GM19351 (cell line): ENCODE results near the gene PSG5.
"Not testable (repeated sequence)": the region's sequence is repeated elsewhere in the genome, so short reads cannot be mapped to it uniquely, and the experiment has no call there.

ENCODE experiments used
- ATAC-seq: cut with Tn5 transposase; IDR thresholded peaks from one replicate; pipeline ENCODE4 v1.9.1; 2021; ENCODE audit warnings: mild to moderate bottlenecking, moderate library complexity; ENCODE audit not compliant: unreplicated experiment

Gene PSG5

DNA sequence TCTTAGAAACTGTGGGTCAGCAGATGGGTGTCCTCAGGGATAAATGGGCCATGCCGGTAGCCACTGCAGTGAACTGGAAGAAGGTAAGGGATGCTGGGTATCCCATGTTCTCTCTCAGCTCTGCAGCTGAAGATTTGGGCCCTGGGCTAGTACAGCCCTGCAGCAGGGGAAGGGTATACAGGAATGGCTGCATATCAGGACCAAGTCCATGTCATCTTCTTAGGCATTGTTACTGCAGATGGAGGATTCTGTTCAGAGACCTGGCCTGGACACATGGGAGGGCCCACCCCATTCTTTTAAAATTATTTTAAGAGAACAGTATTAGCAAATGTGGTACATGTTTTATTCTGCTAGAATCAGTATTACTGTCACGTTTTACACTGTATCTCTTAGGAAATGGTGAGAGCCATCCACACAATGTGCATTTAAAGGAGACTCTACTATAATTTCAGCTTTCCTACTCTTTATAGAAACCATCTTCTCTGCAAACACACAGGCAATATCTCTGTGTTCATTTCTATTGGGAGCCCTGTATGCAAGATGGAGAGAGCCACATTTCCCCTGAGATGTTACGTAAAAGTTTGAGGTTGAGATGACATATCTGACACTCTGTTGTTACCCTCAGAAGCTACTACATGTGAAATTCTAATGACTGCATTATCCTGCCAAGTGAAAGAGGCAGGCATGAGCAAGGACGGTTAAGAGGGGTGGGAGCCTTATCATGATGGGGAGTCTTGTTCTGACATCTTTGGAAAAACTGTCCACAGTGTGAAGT, 6.2 kb upstream of the PSG5 start:
- ATAC-seq: not testable (repeated sequence)

DNA sequence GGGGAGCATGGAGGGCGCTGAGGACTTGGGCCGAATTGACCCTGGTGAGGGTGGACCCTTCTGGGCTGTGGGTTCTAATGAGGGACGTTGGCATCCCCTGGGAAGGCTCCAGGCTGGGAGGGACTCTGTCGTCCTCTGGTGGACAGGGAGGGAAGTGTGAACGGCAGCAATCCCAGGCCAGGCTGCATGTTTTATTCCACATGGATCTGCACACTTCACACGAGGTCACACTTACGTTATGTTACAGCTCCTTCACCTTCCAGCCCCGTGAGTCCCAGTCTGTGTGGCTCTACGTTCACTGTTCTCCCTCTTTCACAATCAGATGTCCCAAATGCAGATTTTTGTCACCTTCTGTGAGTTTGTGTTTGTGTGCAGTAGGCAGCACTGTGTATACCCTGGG, 1.8 kb upstream of the PSG5 start:
- not testable (repeated sequence) for ATAC-seq

DNA sequence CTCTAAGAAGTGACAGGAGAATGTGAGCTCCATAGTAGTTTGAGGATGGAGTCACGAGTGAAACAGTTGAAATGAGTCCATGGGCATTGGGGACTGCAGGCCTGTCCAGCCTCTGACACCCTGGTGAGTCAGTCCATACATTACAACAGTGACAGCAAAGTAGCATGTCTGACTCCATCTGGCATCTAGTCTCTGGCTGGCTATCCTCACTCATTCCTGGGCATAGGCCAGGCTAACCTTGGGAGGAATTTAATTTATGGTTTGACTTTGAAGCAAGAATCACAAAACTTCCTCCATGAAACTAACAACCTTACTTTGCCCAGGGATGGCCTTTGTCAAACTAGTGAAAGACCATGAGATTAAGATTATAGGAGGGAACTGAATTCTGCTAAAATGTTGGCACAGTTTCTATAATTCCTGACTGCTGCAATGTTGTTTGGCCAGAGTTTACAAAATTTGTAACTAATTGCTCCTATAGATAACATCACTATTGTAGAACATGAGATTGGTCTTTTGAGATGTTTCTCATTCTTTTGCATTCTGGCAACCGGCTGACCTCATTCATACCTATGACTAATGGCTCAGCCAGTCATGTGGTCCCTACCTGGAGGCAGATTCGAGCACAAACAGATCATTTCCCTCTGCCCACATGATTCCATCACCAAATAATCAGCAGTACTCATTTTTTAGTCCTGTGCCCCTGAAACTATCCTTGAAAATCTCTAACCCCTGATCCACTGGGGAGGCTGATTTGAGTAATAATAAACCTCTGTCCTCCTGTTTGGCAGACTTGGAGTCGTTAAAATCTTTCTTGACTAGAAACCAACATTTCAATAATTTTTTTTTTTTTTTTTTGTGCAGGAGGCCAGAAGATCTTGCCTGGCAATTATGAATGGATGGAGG, 4.2 kb downstream of the PSG5 start:
- ATAC-seq: not testable (repeated sequence)

DNA sequence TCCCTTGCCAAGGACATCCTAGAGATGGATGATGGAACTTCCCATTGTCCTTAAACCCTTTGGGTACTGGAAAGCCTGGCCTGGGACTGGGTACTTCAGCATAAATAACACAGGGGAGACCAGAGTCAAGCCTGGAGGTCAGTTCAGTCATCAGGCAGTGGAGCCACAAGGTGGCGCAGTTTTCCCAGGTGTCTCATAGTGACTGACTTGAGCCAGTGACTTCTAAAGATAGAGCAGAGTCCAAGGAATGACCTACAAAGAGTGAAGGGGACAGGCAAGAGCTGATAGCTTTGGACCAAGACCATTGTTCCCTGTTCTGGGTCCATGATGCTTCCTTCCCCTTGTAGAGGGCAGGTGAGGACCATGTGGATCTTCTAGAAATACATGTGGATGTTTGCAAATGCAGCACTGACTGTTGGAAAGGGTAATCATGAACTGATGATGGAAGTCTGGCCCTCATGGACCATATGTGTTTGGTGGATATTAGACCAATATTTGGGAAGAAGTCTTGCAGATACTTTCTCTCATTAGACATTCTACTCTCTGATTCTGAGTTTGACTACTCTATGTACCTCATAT, 6.7 kb downstream of the PSG5 start:
- ATAC-seq: not testable (repeated sequence)

DNA sequence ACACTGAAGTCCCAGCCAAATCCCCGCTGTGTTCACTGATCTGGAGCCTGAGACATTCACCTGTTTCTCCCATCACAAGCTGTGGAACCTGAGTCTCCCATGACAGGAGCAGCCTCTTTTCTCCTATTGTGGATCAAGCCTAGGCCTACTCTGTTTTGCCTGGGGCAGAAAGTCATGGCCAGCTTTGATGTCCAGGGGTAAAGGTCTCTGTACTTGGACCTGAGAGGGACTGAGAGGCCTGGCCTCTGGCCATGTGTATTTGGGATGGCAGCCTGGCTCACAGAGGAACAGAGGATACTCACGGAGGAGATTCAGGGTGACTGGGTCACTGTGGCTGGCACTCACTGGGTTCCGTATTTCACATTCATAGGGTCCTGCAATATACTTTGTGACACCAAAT, 7.8 kb downstream of the PSG5 start:
- ATAC-seq: not testable (repeated sequence)

DNA sequence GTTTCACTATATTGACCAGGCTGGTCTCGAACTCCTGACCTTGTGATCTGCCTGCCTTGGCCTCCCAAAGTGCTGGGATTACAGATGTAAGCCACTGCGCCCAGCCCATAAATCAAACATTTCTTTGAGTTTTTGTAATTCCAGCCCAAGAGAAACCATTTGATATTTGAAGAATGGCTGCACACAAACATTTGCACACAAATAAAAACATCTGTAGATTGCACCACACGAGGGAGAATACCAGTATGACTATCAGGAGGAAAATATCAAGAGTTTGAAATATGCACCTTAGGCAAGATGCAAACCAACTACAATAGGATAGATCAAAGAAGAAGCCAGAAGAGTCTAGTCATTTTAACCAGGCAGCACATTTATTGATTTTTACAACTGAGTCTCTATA, 20.4 kb downstream of the PSG5 start:
- not testable (repeated sequence) for ATAC-seq

DNA sequence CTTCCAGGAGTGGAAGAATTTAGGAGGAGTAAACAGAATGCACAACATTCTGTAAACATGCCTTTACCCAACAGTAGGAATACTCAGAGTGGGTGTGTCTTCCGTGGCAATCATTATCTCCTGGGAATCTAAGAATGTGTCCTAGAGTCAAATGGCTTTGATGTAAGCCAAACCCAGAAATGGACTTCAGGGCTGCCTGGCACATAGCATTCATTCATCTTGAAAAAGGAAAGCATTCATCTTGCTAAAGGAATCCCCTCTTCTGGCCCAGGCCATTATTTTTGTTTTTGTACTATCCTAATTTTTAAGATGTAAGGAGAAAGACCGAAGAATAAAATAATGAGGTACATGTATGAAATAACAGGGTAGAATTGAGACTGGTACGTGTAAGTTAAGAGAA, 23.2 kb downstream of the PSG5 start:
- not testable (repeated sequence) for ATAC-seq

DNA sequence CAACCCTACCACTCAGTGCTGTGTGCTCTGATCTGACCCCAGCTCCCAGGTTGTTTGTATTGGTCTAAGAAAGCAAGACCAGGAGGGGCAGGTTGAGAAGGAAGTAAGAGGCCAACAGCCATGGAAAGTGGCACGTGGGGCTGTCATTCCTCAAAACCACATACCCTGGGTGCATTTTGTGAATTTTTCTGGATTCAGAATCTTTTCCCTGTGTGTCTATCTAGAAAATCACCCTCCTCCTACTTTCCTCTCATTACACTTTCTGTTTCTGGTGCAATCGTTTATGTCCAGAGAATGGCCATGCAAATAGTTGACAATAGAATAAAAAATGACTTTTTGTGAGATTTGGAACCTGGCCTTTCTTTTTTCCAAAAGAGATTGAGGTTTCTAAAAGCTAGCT, 24.1 kb downstream of the PSG5 start:
- ATAC-seq: not testable (repeated sequence)

DNA sequence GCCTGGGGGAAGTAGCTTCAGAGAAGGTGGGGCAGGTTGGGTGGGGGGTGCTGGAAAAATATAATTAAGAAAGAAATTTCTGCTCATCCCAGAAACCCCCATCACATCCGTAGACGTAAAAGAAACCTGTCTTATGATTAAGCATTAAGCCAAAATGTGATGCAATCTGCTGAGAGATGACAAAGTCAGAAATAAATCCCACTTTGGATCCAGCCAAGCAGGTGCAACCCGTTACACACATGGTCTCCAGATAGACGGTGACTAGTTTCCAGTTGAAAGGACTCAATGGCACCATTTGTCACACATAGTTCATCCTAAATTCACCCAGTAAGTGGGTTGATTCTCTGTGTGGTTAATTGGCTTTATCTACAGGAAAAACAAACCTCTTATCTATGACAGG, 34.1 kb downstream of the PSG5 start:
- ATAC-seq: no peak

DNA sequence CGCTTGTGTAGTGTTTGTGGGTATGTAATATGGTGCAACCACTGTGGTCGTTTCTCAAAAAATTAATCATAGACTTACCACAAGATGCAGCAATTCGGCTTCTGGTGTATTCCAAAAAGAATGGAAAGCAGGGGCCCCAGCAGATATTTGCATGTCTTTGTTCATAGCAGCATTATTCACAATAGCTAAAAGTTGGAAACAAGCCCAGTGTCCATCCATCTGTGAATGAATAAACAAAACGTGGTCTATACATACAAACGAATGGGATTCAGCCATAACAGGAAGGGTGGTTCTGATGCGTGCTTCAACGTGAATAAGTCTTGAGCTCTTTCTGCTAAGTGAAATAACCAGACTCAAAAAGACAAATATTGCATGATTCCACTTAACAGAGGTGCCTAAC, 36.5 kb downstream of the PSG5 start:
- ATAC-seq: not testable (repeated sequence)

DNA sequence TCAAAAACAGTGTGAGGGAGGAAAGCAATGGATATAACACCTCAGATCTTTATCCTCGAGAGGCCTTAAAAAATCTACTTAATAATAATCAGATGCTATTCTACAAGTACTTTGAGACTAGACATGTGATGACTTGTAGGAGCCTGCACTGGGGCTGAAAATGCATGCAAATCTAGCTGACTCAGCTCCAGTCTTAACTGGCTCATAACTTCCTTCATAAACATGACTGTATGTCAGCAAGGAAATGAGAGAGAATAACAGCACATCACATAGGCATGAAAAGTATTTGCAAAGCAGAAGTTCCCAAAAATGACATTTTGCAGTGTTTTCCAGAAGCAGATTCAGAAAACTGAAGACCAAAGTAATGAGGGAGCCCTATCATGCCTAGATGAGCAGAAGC, 38.1 kb downstream of the PSG5 start:
- ATAC-seq: no peak

DNA sequence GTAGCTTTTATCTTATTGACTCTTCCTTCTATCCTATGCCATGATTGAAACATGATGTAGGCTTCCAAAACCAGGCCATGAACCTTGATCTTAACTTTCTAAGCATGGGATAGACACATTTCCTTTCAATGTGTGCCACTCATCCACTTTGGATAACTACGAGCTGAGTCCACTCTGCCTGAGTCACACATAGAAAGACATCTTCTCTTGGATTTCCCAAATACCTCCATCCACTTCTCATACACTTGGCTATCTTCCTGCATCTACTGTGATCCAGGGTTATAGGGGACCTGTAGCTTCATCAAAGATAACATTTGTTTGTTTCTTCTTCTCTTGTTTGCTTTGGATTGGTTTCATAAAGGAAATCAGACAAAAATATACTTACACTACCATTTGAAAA, 44.6 kb downstream of the PSG5 start:
- ATAC-seq: not testable (repeated sequence)

DNA sequence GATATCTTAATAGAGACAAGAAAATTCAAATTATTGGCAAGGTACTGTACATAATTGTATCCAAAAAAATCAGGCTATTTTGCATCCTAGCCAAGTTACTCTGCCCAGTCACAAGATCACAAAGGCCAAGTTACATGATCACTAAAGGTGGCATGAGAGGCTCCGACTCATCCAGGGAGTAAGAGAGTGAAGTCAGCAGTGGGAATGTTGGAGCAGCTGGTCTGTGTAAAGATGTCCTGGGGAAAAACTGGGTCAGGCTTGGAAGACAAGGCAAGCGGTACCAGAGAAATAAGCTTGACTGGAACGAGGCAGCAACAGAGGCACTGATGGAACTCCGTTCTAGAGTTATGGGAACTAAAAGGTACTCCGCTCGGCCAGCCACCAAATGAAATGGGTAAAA, 53.6 kb downstream of the PSG5 start:
- ATAC-seq: no peak

DNA sequence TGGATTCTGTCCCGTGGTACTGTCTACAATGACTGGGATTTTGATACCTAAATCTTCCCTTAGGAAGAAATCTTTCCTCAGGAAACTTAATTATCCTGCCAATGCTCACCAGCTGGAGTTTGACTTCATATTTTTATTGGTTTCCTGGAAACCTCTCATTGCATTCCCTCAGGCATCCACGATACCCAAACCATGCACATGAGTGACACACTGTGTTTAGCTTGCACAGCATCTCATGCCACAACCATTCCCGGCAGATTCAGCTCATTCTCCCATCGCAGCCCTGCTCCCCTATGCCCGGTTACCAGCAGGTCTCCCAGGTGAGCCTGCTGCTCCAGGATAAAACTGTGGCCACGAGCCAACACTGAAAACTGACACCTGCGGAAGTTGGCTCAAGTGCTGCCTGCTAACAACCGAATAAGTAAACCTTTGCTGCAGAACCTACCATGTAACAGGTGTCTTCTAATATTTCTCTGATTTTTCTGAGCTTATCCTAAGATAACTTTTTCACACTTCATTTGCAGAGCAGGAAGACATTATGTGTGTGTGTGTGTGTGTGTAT, 55.0 kb downstream of the PSG5 start:
- ATAC-seq: not testable (repeated sequence)

DNA sequence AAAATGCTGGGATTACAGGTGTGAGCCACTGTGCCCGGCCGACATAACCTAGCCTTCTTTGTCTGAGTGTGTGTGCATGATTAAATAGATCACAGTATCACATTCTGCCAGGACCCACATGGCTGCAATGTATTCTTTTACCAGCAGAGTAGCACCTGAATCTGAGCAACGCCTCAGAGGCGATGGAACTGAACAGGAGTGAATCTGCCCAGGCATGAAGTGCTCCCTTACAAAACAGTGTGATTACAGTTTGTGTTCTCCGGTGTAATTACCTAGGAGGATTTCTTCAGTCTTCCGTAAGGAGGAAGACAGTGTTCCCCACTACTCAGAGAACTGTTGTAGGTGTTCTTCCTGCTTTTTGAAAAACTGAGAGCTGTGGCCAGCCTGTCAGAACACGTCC, 57.1 kb downstream of the PSG5 start:
- not testable (repeated sequence) for ATAC-seq

DNA sequence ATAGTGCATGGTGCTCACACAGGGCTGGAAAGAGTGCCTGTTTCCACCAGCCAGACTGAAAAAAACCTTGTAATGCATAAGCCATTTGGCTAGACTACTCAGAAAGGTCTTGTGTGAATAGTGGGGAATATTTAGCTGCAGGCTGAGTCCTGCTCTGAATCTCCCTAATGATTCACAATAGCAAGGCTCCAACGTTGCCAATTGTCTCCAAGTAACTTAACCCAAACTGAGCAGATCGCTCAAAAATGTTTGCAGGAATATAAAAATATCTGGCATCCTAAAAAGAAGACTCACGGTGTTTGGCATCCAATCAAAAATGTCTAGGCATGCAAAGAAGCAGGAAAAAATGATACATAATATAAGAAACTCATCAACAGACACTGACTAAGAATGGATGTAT, 59.0 kb downstream of the PSG5 start:
- ATAC-seq: not testable (repeated sequence)

DNA sequence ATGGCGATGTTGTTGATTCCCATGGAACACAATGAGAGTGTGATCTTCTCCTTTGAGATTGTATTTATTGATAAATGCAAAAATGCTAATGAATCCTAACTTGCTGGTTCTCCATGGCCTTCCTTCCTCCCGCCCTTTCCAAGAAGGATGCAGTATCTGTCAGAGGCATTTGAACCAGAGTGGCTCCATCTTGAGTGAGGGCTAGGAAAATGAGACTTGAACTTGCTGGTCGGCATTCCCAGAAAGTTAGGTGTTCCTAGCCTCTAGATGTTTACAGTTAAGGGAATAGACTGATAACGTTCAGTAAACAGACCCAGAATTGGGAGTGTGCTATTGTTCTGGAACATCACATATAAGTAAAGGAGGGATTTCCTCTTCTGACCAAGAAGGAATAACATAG, 59.6 kb downstream of the PSG5 start:
- no peak for ATAC-seq

DNA sequence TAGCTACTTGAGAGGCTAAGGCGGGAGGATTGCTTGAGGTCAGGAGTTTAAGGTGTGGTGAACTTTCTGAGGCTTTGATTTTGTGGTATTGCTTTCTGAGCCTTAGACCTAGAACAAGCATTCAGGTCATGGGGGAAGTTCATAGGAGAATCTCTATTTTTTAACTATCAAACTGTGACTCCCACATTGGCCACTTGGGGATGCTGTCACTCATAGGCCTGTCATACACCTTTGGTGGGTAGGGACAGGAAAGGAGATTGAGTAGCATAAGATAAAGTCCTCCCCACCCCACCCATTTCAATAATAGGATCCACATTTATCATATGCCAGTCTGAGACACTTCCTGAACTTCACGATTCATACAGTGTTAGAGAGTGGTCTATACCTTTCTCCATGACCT, 62.0 kb downstream of the PSG5 start:
- no peak for ATAC-seq

DNA sequence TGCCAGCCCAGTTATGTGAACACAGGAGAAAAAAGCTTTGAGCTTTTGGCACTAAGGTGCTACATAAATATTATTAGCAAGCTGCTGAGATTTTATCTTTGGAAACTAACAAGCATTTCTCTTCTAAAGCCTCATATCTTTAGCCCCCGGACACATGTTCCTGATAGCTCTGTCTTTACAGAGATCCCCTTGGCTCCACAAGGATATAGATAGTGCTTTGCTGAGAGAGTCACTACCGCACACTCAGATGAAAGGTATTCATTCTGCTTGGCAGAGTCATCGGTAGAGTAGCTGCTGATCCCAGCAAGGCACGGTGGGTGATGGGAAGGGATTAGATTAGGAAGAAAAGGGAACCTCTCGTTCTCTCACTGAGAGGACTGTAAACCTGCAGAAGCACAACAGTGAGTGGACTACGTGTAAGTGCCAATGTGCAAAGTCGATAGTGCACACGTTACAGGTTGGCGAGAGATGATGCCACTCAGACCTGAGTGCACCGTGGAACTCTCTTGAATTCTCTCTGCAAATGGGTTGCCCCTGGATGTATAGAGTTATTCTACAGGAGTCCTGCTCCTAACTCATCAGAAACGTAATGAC, 65.8 kb downstream of the PSG5 start:
- not testable (repeated sequence) for ATAC-seq

DNA sequence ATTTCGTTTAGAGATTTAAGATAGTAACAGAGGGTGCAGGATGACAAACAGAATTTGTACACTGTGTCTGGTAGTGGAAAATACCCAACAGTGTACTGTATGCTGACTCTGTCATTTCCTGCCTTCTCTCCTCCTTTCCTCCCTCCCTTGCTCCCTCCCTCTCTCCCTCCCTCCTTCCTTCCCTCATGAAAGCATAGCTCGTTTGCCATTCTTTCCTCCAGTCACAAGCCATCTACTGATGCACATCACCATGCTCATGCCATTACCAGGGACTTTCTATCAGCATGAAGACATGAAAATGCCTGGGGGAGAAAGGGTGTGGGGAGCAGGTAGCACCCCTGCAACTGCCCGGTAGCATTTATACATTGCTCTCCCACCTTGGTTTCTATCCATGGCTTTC, 66.8 kb downstream of the PSG5 start:
- not testable (repeated sequence) for ATAC-seq
